Spleen (tissue), 13 donors: ENCODE measurements around the gene AQP12A. TPM values are rescaled to one million over a fixed set of nuclear protein-coding genes. Genes with fewer than 3 reads are reported as not detected.
"Not testable (repeated sequence)": the region's sequence is repeated elsewhere in the genome, so short reads cannot be mapped to it uniquely, and the experiment has no call there.

ENCODE experiments used
- DNase-seq: peaks from one replicate; pipeline ENCODE4 v3.0.0-alpha.2; 2020
- H3K27ac ChIP-seq, 8 donors: fragments of 200-600 bp; sonication (generic) in 7 of 8; 1 replicate in 4 of 8; 2 replicates in 4 of 8; pipeline versions ENCODE4 v1.5.0 to v1.8.0; 2016 to 2021; ENCODE audit warnings: inconsistent platforms in 4 of 8, mild to moderate bottlenecking in 4 of 8, moderate library complexity in 1 of 8
- H3K27me3 ChIP-seq, 7 donors: fragments of 200-600 bp; sonication (generic) in 6 of 7; replicated peaks in 1 of 7; 1 replicate in 4 of 7; 2 replicates in 3 of 7; pipeline versions ENCODE4 v1.5.0 to v1.8.0; 2016 to 2021; ENCODE audit warnings: inconsistent platforms in 3 of 7, mild to moderate bottlenecking in 1 of 7
- H3K36me3 ChIP-seq, 6 donors: fragments of 200-600 bp; sonication (generic) in 5 of 6; 1 replicate in 4 of 6; 2 replicates in 2 of 6; pipeline versions ENCODE4 v1.5.0 to v1.8.0; 2016 to 2021; ENCODE audit warnings: inconsistent platforms in 2 of 6
- H3K4me1 ChIP-seq, 6 donors: fragments of 200-600 bp; sonication (generic) in 5 of 6; 1 replicate in 3 of 6; 2 replicates in 3 of 6; pipeline versions ENCODE4 v1.5.0 to v1.8.0; 2016 to 2021; ENCODE audit warnings: inconsistent platforms in 3 of 6
- H3K4me3 ChIP-seq, 8 donors: fragments of 200-600 bp; sonication (generic) in 7 of 8; 1 replicate in 4 of 8; 2 replicates in 4 of 8; pipeline versions ENCODE4 v1.5.0 to v1.8.0; 2016 to 2021; ENCODE audit warnings: inconsistent platforms in 4 of 8, mild to moderate bottlenecking in 4 of 8, moderate library complexity in 2 of 8
- H3K9me3 ChIP-seq, 8 donors: fragments of 200-600 bp; sonication (generic) in 7 of 8; 1 replicate in 4 of 8; 2 replicates in 4 of 8; pipeline versions ENCODE4 v1.5.0 to v1.8.0; 2016 to 2021; ENCODE audit warnings: inconsistent platforms in 4 of 8
- POLR2A ChIP-seq, 3 donors: fragments of 450-650 bp; IDR thresholded peaks; one replicate each; pipeline ENCODE4 v1.5.1; 2017; ENCODE audit warnings: antibody characterized with exemption in 3 of 3, mild to moderate bottlenecking in 1 of 3
- POLR2AphosphoS5 ChIP-seq, 3 donors: sonication (generic); formaldehyde crosslinking; IDR thresholded peaks; one replicate each; pipeline ENCODE4 v1.5.1; 2017; ENCODE audit warnings: antibody characterized with exemption in 3 of 3
- WGBS, 5 donors: extraction: QIAGEN DNeasy Blood & Tissue Kit in 3 of 5; methylation state at CpG; one replicate each; pipeline versions ENCODE4 v1.1.5 to v1.1.7; 2013 to 2018; 5-methylcytosine and 5-hydroxymethylcytosine counted together
- intact Hi-C: fragments of 100-400 bp; cut with DNase I; formaldehyde crosslinking; loops from one replicate; pipeline ENCODE4 v1.15.0; 2023; ENCODE audit warnings: low total_unique reads
- long read RNA-seq, 2 donors: transcript quantifications; one replicate each; lab custom pipeline, GENCODE V29; 2026
- polyA plus RNA-seq, 3 donors: library from polyadenylated mRNA; stranded (reverse); fragments of 200-250 nt; gene quantifications; one replicate each; pipeline ENCODE4 v1.2.1, GENCODE V29; 2013
- total RNA-seq, 7 donors: library from RNA; depleted of rRNA in 3 of 7; stranded (reverse); fragments of >200 nt in 3 of 7; fragmentation: NEBNext Ultra II Directional in 4 of 7; extraction: Animal tissue kit (Norgen Biotek cat#: 25700) in 4 of 7; gene quantifications; one replicate each; pipeline versions ENCODE4 v1.1.0 to v1.2.1, GENCODE V29; 2016 to 2021
- TF ChIP-seq, protein P1 (sequence below), 11 experiments: fragments of 200-600 bp in 7 of 11; fragments of 450-650 bp in 4 of 11; sonication (generic) in 4 of 11; IDR thresholded peaks in 8 of 11; conservative IDR thresholded peaks in 3 of 11; 1 replicate in 7 of 11; 2 replicates in 4 of 11; pipeline versions ENCODE4 v1.4.0 to v1.8.0; 2016 to 2021; ENCODE audit warnings: antibody characterized with exemption in 11 of 11, inconsistent platforms in 4 of 11, mild to moderate bottlenecking in 1 of 11
- donor health status: healthy with polysubstance abuse.
- donor health status: DM: no; HTN: no; CAD: no; lungs with moderate emphysema.
- donor health status: DM: no; HTN: no; CAD: no.
- donor health status: Bipolar disorder and iron deficiency.
- donor health status: healthy.
- donor health status: DM: no; HTN: no; CAD: no.
- donor health status: DM: yes; HTN: yes; CAD: no.

AQP12A gene
- 1 to 10 TPM in 1 of 7 donors, not detected in 6; 1.6 TPM for total RNA-seq
- 1 to 10 TPM in 1 of 3 donors, not detected in 2; 1.8 TPM for polyA plus RNA-seq
- long read RNA-seq, donor 1 = 0 reads
- long read RNA-seq, donor 2 = 0 reads

DNA sequence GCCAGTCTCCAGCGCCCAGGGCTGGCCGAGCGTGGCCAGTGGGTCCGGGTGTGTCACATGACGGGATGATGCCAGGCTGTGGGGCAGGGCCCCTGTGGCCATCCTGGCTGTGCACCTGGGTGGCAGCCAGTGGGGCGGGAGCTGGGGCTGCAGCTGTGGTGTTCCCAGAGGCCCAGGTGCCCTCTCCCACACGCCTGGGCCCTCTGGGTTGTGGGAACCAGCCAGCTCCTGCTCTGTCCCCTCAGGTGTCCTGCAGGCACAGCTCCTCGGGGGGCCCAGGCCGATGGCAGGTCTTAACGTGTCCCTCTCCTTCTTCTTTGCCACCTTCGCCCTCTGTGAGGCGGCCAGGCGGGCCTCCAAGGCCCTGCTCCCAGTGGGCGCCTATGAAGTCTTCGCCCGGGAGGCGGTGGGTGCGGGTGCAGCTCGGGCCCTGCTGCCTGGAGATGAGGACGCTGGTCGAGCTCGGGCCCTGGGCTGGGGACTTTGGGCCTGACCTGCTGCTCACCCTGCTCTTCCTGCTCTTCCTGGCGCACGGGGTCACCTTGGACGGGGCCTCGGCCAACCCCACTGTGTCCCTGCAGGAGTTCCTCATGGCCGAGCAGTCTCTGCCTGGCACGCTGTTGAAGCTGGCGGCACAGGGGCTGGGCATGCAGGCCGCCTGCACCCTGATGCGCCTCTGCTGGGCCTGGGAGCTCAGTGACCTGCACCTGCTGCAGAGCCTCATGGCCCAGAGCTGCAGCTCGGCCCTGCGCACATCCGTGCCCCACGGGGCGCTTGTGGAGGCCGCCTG lies at the start of gene AQP12A:
Gene AQP12A, plus strand, starts transcription at position 236 of the 790 bp plus-strand sequence. Its CDS starts 48 bp downstream, at position 284.
- H3K36me3 ChIP-seq, DNase-seq, H3K9me3 ChIP-seq, intact Hi-C loops, H3K27ac ChIP-seq, H3K27me3 ChIP-seq, H3K4me1 ChIP-seq, H3K4me3 ChIP-seq: not testable (repeated sequence)
- 86 to 91% (median 86%) methylated on average over 7 to 30 of the region's 37 CpGs for WGBS, 5 donors

GRCh38 chr2:240642061-240642805 lies 49.4 kb upstream of the AQP12A start:
- Histone ChIP-seq H3K9me3 (peaks cover 0 to 2% (median 0%) of the 10 kb centered on the region in 8 donors), H3K4me1 (no peaks in the 10 kb centered on the region), H3K27ac (no peak overlapping the region), H3K27me3 (peaks cover 0 to 49% (median 16%) of the 10 kb centered on the region in 7 donors), H3K4me3 (no peak overlapping the region), H3K36me3 (no peaks in the 10 kb centered on the region)
- intact Hi-C loops = no loop called here
- WGBS, 5 donors = 85 to 92% (median 90%) methylated on average over 13 to 36 of the region's 36 CpGs
- TF ChIP-seq, protein P1, sequence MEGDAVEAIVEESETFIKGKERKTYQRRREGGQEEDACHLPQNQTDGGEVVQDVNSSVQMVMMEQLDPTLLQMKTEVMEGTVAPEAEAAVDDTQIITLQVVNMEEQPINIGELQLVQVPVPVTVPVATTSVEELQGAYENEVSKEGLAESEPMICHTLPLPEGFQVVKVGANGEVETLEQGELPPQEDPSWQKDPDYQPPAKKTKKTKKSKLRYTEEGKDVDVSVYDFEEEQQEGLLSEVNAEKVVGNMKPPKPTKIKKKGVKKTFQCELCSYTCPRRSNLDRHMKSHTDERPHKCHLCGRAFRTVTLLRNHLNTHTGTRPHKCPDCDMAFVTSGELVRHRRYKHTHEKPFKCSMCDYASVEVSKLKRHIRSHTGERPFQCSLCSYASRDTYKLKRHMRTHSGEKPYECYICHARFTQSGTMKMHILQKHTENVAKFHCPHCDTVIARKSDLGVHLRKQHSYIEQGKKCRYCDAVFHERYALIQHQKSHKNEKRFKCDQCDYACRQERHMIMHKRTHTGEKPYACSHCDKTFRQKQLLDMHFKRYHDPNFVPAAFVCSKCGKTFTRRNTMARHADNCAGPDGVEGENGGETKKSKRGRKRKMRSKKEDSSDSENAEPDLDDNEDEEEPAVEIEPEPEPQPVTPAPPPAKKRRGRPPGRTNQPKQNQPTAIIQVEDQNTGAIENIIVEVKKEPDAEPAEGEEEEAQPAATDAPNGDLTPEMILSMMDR (IDR thresholded peaks at IDR 0.05 in 8 of 11, conservative IDR thresholded peaks at IDR 0.05 in 3 of 11) = no peak
- DNase-seq = no peak

DNA sequence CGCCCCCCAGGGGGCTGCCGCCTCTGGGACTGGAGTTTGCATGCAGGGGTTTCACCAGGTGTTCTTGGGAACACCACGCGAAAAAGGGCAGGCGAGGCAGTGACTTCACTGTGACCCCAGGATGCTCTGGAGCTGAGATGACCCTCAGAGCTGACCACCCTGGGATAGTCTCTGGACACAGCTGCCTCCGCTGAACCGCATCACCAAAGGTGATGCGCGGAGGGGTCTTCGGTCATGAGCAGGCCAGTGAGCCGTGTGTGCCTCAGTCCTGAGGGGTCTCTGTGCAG lies 48.9 kb upstream of the AQP12A start:
- DNase-seq = no peak
- peaks cover 0 to 54% (median 16%) of the 10 kb centered on the region in 7 donors for H3K27me3 ChIP-seq
- no peak overlapping the region for H3K27ac ChIP-seq
- H3K4me1 ChIP-seq = no peaks in the 10 kb centered on the region
- no peak overlapping the region for H3K4me3 ChIP-seq
- intact Hi-C loops = no loop called here
- H3K36me3 ChIP-seq = no peaks in the 10 kb centered on the region
- 88 to 98% (median 95%) methylated on average over 4 to 11 of the region's 11 CpGs for WGBS, 5 donors
- TF ChIP-seq POLR2A (IDR thresholded peaks at IDR 0.05) (no peak), POLR2AphosphoS5 (IDR thresholded peaks at IDR 0.05) (no peak)
- TF ChIP-seq, protein P1 (IDR thresholded peaks at IDR 0.05 in 8 of 11, conservative IDR thresholded peaks at IDR 0.05 in 3 of 11) = no peak
- peaks cover 0 to 2% (median 0%) of the 10 kb centered on the region in 8 donors for H3K9me3 ChIP-seq

- 77 to 91% (median 79%) methylated on average over 13 of the region's 13 CpGs for WGBS, 5 donors
- TF ChIP-seq, protein P1 (IDR thresholded peaks at IDR 0.05 in 8 of 11, conservative IDR thresholded peaks at IDR 0.05 in 3 of 11) = no peak
- TF ChIP-seq POLR2A (IDR thresholded peaks at IDR 0.05) (no peak), POLR2AphosphoS5 (IDR thresholded peaks at IDR 0.05) (no peak)
- Histone ChIP-seq H3K4me3 (no peak overlapping the region), H3K9me3 (peaks cover 0 to 2% (median 0%) of the 10 kb centered on the region in 8 donors), H3K27ac (no peak overlapping the region), H3K36me3 (no peaks in the 10 kb centered on the region), H3K4me1 (no peaks in the 10 kb centered on the region), H3K27me3 (peaks cover 0 to 59% (median 17%) of the 10 kb centered on the region in 7 donors)
- DNase-seq = no peak
- intact Hi-C loops = no loop called here
Measured at GRCh38 chr2:240643093-240643810, 48.4 kb upstream of the AQP12A start.
